Breast epithelium (tissue), 4 donors: Measurements from ENCODE around the gene EXOSC2. TPM values are rescaled to one million over a fixed set of nuclear protein-coding genes. Genes with fewer than 3 reads are reported as not detected.

ENCODE experiments used
- DNase-seq, 2 donors: peaks; one replicate each; pipeline ENCODE4 v3.0.0-alpha.2; 2019; ENCODE audit warnings: low spot score in 2 of 2
- H3K27ac ChIP-seq, 2 donors: fragments of 200-600 bp; sonication (generic) in 1 of 2; one replicate each; pipeline ENCODE4 v1.5.1; 2016 to 2019; ENCODE audit warnings: mild to moderate bottlenecking in 1 of 2
- H3K27me3 ChIP-seq, 2 donors: fragments of 200-600 bp; sonication (generic) in 1 of 2; one replicate each; pipeline versions ENCODE4 v1.5.1 to v1.6.0; 2017 to 2019; ENCODE audit warnings: control low read depth in 1 of 2, mild to moderate bottlenecking in 1 of 2
- H3K36me3 ChIP-seq: fragments of 200-600 bp; one replicate; pipeline ENCODE4 v1.5.1; 2019
- H3K4me1 ChIP-seq, 2 donors: fragments of 200-600 bp; sonication (generic); one replicate each; pipeline ENCODE4 v1.5.1; 2016 to 2019; ENCODE audit warnings: control low read depth in 1 of 2
- H3K4me3 ChIP-seq, 3 donors: fragments of 200-600 bp; sonication (generic); 1 replicate in 2 of 3; 2 replicates in 1 of 3; pipeline ENCODE4 v1.5.1; 2016 to 2019; ENCODE audit warnings: mild to moderate bottlenecking in 3 of 3, moderate library complexity in 2 of 3
- H3K9me3 ChIP-seq, 2 donors: fragments of 200-600 bp; sonication (generic) in 1 of 2; one replicate each; pipeline ENCODE4 v1.5.1; 2016 to 2019; ENCODE audit warnings: control low read depth in 1 of 2
- CTCF ChIP-seq, 3 donors: fragments of 450-650 bp; IDR thresholded peaks; one replicate each; pipeline ENCODE4 v1.5.1; 2016 to 2017; ENCODE audit warnings: antibody characterized with exemption in 3 of 3, mild to moderate bottlenecking in 3 of 3, moderate library complexity in 3 of 3
- POLR2A ChIP-seq: fragments of 450-650 bp; IDR thresholded peaks from one replicate; pipeline ENCODE4 v1.6.1; 2016; ENCODE audit warnings: antibody characterized with exemption, mild to moderate bottlenecking, moderate library complexity
- POLR2AphosphoS5 ChIP-seq, 3 donors: sonication (generic); formaldehyde crosslinking; IDR thresholded peaks; one replicate each; pipeline ENCODE4 v1.6.1; 2017; ENCODE audit warnings: antibody characterized with exemption in 3 of 3
- intact Hi-C: fragments of 100-400 bp; cut with DNase I; formaldehyde crosslinking; loops from one replicate; pipeline ENCODE4 v1.15.1; 2023; ENCODE audit warnings: low total_unique reads
- total RNA-seq, 3 donors: library from RNA; depleted of rRNA; stranded (reverse); fragments of >200 nt; gene quantifications; one replicate each; pipeline ENCODE4 v1.1.0, GENCODE V29; 2016

EXOSC2 gene
- total RNA-seq, 3 donors from 2014 or later = 17.8 to 32.2 (median 30.2) TPM

GRCh38 chr9:130693101-130693425, 517 bp upstream of the EXOSC2 start:
- Histone ChIP-seq H3K27me3 (no peaks in the 10 kb centered on the region), H3K27ac (peak overlapping the region; percentile 68 to 73), H3K4me1 (peaks cover 0 to 14% of the 10 kb centered on the region in 2 donors), H3K36me3 (no peaks in the 10 kb centered on the region), H3K9me3 (no peaks in the 10 kb centered on the region), H3K4me3 (peak overlapping the region; percentile 64 to 91 (median 89))
- no peak for TF ChIP-seq POLR2A
- TF ChIP-seq CTCF (IDR thresholded peaks at IDR 0.05) = no peak
- TF ChIP-seq POLR2AphosphoS5 (IDR thresholded peaks at IDR 0.05) = no peak
- no peak for DNase-seq
- intact Hi-C loops = no loop called here

GRCh38 chr9:130694205-130694604, 625 bp downstream of the EXOSC2 start:
- intact Hi-C loops = no loop called here

GRCh38 chr9:130696139-130696650, 2.6 kb downstream of the EXOSC2 start:
- H3K9me3 ChIP-seq = no peaks in the 10 kb centered on the region
- TF ChIP-seq CTCF (IDR thresholded peaks at IDR 0.05) (no peak), POLR2AphosphoS5 (IDR thresholded peaks at IDR 0.05) (no peak), POLR2A (no peak)
- H3K36me3 ChIP-seq = no peaks in the 10 kb centered on the region
- no peak overlapping the region for H3K4me3 ChIP-seq
- intact Hi-C loops = no loop called here
- H3K27me3 ChIP-seq = no peaks in the 10 kb centered on the region
- no peak for DNase-seq
- peaks cover 0 to 14% of the 10 kb centered on the region in 2 donors for H3K4me1 ChIP-seq
- no peak overlapping the region for H3K27ac ChIP-seq

More at GRCh38 chr9:130694205-130694604, 625 bp downstream of the EXOSC2 start:
- peak overlapping the region; percentile 64 to 91 (median 89) for H3K4me3 ChIP-seq
- no peak for DNase-seq
- H3K9me3 ChIP-seq = no peaks in the 10 kb centered on the region
- no peaks in the 10 kb centered on the region for H3K27me3 ChIP-seq
- TF ChIP-seq POLR2AphosphoS5 (IDR thresholded peaks at IDR 0.05) (no peak), CTCF (IDR thresholded peaks at IDR 0.05) (no peak), POLR2A (no peak)
- peaks cover 0 to 14% of the 10 kb centered on the region in 2 donors for H3K4me1 ChIP-seq
- H3K36me3 ChIP-seq = no peaks in the 10 kb centered on the region
- H3K27ac ChIP-seq = peak overlapping the region in 1 of 2 donors; percentile 73

- Histone ChIP-seq H3K27ac (no peak overlapping the region), H3K36me3 (no peaks in the 10 kb centered on the region), H3K4me3 (no peak overlapping the region), H3K4me1 (peaks cover 0 to 14% of the 10 kb centered on the region in 2 donors), H3K9me3 (no peaks in the 10 kb centered on the region), H3K27me3 (no peaks in the 10 kb centered on the region)
- TF ChIP-seq POLR2AphosphoS5 (IDR thresholded peaks at IDR 0.05) (no peak), CTCF (IDR thresholded peaks at IDR 0.05) (no peak), POLR2A (no peak)
- no peak for DNase-seq
- intact Hi-C loops = no loop called here
These were observed 3.4 kb downstream of the EXOSC2 start for GRCh38 chr9:130696996-130697395.

GRCh38 chr9:130698514-130698913, 4.9 kb downstream of the EXOSC2 start:
- TF ChIP-seq CTCF (IDR thresholded peaks at IDR 0.05) = no peak
- no peaks in the 10 kb centered on the region for H3K9me3 ChIP-seq
- no peak for DNase-seq
- no peak overlapping the region for H3K27ac ChIP-seq
- intact Hi-C loops = no loop called here
- H3K4me3 ChIP-seq = no peak overlapping the region
- no peaks in the 10 kb centered on the region for H3K36me3 ChIP-seq
- no peaks in the 10 kb centered on the region for H3K27me3 ChIP-seq
- H3K4me1 ChIP-seq = peaks cover 0 to 14% of the 10 kb centered on the region in 2 donors
